Islet precursor cell (in vitro differentiated cells): ENCODE results near the gene DOCK10.
A peak's percentile ranks its signal among the peaks of the same experiment; 100 is the strongest.

Source experiments
- DNase-seq: peaks from one replicate; pipeline ENCODE4 v3.0.0-alpha.2; 2018

DOCK10 gene

DNA sequence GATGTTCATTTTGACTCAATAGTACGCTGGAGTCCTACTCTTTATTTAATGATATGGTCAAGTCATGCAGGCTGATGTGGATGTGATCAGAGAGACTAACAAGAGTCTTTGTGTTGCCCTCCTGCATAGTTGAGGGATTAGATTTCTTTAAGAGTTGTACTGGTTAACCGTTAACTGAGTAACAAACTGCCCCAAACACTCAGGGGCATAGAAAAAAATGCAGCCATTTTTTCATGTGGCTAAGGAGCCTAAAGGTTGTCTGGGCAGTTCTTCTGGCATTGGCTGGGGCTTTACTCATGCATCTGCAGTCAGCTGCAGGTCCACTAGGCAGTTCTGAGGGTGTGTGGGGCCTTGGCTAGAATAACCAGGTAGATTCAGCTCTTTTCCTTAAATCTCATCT is 32.5 kb downstream of the DOCK10 start:
- peak; percentile 68 for DNase-seq

DNA sequence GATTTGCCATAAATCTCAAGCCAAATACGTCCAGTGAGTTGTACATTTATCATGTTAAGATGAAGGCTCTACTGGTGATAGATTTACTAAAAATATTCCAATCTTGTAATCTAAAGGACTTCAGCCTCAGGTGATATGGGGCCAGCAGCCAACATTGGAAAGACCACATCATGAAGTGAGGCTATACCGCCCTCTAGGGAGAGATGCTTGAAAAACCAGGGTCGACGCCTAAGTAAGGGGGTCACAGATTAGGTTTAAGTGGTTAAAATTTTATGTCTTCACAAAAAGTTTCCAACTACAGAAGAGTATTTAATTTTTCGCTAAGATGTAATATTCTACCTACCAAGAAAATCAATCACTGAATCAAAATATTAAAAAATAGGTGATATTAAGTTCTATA is 33.3 kb downstream of the DOCK10 start:
- no peak for DNase-seq

DNA sequence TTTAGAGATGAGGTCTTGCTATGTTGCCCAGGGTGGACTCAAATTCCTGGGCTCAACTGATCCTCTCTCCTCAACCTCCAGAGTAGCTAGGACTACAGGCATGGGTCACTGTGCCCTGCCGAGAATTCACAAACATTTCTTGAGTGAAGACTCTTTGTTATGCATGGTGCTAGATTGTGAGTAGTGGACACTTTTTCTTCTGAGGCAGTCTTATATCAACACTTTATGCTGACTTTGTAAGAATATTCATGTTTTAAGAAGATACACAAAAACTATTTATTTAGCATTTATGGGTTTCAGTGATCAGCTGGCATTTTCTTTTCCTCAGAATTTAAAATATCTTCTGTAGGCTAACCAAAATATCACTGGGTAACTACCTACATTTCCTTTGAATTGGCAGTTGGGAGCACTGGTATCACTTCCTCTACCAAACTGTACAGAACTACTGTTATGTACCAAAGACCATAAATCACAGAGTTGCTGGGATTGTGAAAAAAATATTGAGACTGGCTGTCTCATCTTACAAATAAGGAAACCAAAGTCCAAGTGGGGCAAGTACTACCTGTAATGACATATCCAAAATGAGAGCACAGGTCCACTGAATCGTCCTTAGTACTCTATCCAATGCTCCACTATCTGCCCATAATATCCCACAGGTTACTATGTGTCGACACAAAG is 34.0 kb downstream of the DOCK10 start:
- DNase-seq, result no peak

DNA sequence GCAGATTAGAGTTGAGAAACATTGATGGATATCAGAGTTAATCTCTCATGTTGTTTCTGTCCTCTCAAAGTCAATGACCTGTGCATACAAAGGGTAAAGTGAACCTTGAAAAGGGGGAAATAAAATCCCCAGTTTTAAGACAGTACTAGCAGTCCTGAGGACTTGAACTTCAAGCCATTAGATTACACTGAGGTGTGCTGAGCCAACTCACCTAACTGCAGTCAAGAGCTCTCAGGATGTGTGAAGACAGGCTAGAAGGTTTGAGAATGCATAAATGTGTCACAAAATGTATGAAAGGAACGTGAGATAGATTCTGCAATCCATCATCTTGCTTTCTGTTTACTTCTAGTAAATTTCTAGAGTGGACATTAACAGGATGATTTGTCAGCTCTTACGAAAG is 35.5 kb downstream of the DOCK10 start:
- no peak for DNase-seq

DNA sequence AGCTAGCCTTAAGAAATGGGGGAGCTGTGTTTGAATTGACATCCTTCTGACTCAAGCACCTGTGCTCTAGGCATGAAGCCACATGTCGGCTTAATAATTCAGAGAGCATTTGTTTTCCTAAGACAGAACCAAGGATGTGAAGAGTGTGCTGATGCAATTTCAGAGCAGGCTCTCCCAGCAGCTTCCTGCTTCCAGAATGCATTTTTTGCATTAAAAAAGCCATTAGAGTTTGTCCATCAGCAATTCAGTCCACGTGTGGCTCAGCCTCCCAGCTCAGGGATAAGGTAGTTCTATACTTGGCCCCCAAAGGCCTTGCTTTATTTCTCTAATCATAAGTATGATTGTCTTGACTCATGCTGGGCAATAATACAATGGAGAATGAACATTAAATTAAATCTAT is 37.7 kb downstream of the DOCK10 start:
- no peak for DNase-seq

DNA sequence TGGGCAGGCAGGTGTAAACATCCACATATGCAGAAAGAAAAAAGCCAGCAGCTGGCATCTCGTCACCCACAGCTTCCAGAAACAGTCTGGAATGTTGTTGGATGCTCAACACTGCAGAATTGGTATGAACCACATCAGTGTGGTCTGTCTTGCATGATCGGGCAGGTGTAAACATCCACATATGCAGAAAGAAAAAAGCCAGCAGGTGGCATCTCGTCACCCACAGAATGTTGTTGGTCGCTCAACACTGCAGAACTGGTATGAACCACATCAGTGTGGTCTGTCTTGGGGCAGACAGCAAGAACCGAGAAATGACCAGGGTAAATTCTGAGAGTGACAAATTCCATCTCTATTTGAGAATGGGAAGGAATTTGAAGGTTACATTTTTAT is 39.6 kb downstream of the DOCK10 start:
- no peak for DNase-seq

DNA sequence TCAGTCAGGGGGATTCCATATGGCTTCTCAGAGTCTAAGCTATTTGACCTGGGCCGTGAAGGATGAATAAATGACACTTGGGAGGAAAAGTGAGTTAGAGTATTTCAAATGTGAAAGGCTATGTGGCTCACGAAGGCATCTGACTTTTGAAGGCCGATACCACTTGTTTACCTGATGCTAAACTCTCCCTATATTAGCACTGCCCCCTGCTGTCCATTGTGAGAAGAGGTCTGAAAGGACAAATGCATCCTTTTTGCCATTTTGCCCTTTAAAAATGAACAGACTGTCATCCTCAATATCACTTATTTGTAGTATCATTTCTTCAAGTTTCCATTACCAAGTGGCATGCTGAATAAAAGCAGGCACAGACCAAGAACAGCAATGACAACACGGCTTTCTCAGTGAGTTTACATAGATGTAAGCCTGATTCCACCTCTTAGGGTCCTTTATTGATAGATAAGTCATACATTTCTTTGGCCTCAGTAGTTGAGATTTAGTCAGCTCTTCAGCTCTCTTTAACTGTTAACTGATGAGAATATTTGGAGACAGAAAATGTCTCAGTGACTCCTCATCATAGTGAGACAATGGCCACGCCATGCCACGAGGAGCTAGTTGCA is 40.1 kb downstream of the DOCK10 start:
- DNase-seq, result no peak

DNA sequence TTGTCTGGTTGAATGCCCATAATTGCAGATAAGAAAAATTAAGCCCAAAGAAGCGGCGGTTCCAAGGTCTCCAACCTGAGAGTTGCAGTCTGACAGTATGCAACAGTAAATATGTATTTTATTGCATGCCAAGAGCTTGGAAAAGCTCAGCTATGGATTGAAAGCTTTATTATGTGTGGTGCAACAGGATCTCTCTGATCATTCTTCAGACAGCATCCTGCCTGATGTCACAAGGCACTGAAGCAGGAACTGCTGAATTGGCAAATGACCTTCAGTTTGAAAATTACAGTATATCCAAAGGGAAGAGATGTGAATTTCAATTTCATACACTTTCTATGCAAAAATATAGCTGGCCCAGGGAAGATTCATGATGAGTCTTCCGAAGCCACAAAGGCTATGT is 42.5 kb downstream of the DOCK10 start:
- DNase-seq, result no peak

DNA sequence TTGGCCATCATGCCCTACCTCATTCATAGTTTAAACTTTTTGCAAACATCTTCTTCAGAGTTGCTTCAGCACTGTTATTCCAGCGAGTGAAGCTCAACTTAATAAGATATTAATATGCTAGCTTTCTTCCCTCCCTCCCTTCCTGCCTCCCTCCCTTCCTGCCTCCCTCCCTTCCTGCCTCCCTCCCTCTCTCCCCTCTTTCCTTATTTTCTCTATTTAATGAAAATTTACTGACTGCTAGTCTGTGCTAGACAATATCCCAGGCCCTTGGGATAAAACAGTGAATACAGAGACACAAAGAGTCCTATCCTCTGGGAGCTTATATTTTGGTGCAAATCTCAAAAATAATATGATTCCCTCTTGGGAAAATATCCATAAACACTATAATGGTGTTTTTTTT is 42.9 kb downstream of the DOCK10 start:
- no peak for DNase-seq

DNA sequence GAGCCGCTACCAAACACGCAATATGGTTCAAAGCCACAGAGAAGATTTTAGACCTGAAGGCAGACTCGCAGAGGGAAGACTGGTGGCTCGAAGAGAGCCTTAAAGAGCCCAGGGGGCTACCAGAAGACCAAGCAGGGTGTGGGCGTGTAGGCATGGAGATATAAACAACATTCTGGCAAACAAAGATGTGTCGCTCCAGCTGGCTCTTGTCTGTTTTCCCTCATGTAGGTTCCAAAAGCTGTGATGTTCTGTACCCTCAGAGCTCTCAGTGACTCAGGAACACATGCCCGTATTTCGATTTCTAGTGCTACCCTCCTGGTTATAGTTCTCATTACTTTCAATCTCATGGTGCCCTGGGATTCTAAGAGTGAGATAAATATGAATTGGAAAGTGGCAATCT is 44.5 kb downstream of the DOCK10 start:
- no peak for DNase-seq

DNA sequence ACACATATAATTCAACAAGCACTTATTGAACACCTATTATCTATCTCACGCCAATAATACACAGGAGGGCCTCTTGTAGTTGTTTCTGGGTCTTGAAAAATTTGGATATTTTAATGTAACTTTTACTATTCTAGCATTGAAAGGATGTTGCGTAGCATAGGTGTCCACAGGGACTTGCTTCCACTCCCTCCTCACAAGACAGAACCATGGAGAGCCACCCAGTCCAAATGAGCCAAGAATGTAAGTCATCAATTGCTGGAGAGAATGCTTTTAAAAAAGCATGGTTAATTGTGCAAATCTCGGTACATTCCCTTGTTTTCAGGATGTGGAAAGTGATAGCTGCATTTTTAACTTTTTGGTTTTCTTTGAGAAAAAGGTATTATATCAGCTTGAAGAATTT is 46.8 kb downstream of the DOCK10 start:
- DNase-seq, result no peak

DNA sequence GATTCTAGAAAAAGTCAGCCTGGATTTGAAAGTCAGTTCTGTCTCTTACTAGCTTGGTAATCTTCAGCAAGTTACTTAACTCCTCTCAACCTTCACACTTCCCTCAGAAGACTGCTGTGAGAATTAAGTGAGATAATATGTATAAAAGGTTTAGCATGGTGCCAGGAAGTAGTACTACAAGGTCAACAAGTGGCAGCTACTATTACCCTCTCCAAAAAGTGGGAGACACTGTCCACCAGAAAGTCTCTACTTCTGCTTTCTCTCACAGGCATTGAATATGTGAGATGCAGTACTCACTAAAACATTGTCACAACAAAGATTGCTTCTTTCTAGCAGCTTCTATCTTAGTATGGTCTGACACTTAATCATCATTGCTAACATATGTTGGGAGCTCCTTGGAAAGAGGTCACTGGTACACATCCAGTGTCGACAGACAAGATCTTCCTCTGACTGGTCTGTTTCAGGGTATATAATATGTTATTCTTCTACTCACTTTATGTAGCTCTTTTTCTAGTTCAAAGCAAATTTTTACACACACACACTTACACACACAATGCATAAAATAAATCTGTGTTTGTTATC is 47.9 kb downstream of the DOCK10 start:
- no peak for DNase-seq

DNA sequence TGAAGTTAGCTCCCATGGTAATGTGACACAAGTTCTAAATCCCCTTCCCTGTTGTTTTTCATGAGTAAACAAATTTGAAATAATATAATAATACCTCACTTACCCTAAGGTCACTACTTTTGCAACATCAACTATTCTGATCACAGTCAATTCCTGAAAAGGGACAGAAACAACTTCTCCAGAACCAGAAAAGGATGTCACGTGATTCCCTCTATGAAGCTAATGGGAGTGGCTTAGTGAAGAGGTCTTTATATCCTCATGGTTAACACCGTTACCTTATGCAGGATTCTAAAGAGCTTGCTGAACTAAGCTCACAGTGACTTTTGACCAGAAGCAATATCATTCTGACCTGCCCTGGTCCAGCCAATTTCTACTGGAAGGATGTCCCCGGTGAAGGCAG is 51.6 kb downstream of the DOCK10 start:
- no peak for DNase-seq

DNA sequence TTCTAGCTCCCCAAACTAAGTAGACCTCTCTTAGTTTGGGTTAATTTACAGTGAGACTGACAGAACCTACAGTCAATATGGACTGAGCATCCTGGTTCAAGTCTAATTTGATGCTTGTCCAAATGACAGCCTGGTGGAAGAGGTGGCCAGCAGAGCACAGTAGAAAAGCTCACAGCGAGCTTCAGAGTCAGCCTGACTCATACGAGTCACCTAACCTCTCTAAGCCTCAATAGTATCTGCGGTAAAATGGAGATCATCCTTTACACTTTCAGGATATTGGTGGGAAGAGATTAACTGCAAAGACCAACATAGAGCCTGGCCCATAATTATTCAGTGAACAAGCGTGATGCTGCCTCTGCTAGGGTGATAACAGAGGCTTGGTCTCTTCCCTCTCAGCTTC is 54.5 kb downstream of the DOCK10 start:
- no peak for DNase-seq

DNA sequence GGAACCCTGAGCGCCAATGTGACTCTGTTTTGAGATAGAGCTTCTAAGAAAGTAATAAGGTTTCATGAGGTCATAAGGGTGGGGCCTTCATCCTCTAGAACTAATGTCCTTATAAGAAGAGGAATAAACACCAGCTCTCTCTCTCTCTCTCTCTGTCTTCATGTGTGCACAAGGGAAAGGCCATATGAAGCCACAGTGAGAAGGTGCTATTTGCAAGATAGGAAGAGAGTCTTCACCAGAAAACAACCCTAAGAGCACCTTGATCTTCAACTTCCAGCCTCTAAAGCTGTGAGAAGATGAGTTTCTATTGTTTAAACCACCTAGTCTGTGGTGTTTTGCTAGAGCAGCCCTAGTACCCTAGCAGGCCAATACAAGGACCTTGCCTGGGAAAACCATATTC is 55.8 kb downstream of the DOCK10 start:
- no peak for DNase-seq

DNA sequence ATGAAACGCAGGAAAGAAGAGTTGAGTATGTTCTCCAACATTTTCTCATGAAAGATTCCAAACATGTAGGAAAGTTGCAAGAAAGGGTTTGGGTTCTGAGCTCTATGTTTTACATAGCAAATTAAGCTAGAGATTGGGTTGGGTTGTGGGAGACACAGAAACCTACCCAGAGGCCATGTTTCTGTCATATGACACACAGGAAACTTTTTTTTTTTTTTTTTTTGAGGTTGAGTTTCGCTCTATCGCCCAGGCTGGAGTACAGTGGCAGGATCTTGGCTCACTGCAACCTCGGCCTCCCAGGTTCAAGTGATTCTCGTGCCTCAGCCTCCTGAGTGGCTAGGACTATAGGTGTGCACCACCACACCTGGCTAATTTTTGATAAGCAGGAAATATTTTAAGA is 57.6 kb downstream of the DOCK10 start:
- DNase-seq, result no peak

DNA sequence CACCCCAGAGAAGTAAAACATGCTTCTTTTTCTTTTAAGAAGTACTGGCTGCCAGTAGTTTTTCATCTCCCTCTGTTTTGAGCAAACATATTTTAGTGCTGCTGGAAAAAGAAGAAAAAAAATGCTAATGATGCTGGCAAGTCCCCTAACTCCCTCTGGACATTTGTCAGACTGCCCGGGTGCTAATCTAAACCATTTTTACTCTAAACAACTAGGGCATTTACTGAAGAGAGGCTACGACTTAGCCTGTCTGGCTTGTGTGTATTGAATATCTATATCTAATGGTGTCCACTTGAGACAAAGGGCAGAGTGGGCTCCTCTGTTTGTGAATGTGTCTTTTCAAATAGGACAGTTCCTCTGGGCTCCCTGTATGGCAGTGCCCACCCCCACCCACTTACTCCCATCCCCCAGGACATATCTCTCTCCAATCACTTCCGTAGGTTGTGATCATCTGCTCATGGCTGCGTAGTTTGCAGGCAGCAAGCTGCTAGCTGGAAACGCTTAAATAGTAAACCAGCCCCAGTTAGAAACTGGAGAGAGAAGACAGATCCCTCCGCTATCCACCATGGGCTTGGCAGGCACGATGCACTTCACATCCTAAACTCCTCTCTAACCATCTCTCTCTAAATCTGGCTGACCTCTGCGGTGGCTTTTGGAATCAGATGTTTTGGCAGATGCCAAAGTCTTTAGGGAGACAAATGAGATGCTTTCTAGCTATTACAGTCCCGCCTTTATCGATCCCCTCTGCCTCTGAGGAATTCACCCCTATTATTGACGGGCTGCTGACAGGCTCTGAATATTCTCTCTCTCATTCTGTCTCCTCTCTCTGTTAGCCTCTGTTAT is 58.3 kb downstream of the DOCK10 start:
- no peak for DNase-seq

DNA sequence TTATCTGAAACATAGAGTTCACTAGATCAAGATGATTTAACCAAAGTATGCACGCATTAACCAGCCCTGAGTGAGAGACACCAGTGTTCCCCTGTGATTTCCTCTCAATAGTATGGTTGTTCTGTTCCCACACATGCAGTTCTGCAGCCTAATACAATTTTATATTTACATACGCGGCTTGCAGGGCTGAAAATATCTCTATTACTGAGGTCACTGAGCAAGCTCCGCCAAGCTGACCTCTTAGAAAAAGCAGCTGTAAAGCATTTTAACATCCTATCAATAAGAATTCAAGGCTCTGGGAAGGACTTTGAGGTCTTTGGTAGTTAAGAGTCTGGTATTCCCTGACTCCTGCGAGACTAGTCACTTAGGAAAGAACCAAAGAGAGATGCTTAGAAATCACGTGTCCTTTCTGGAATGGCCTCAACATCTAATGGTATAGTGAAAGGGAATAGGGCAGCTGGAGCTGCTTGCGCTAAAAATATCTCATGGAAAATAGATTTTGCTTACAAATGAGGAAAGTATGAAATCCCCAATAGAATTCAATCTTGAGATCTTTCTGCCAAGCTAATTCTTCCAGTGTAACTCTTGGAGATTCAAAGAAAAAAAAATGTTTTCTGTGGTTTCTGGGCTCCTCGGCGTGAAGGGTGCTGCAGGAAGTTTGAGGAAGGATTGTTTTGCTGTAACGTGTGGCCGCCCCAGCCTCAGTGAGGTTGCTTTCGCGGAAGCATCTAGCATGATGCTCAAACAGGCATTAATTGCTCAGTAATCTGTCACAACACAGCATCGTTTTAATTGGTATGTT is 59.2 kb downstream of the DOCK10 start:
- no peak for DNase-seq

DNA sequence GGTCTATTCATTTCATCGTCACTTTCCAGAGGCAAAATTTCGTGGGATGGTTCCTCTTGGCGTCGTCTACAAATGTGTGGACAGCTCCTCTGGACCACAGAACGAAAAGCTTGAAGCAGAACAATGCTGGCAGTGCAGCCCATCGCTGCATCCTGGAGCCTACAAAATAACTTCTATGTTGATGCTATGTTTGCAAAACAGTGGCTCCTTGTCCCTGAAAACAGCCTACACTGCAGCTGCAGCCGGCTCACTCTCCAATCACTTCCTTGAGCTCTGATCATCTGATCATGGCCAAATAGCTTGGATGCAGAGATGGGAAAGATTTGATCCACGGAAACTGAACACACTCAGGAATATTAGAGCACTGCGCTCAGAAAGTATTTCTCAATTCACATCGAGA is 60.0 kb downstream of the DOCK10 start:
- no peak for DNase-seq

DNA sequence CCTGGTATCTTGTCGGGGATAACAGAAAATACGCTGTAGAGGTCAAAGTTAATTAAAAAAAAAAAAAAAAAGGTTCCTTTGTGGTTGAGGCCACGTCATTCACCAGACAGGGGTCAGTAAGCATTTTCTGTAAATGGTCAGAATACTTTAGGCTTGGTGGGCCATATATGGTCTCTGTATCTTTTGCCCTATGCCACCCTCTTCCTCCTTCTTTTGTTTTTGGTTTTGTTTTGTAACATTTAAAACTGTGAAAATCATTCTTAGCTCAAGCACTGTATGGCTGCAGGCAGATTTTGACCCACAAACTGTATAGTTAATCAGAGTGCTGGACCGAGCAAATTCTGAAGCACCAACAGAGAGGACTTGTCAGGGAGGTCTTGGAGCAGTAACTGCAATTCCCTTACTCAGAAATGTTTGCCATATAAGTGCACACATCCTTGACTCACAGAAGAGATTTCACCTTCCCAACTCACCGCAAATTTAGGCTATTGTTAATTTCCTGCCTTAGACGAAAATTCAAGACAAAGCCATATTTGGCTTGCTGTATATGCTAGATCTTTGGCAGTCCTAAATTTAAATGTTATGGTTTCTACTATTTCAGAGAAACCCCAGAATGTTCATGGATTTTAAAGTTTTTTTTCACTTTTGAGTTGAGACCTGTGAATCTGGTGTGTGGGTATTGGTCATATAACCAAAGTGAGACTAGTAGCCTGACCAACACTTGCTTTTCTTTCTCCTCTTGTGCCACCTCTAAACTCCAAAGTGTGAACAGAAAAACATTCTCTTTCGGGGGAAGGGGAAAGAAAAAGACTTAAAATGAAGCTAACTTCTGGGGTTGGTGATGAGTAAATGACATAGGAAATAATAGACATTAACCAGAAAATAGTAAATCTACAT is 65.4 kb downstream of the DOCK10 start:
- no peak for DNase-seq

DNA sequence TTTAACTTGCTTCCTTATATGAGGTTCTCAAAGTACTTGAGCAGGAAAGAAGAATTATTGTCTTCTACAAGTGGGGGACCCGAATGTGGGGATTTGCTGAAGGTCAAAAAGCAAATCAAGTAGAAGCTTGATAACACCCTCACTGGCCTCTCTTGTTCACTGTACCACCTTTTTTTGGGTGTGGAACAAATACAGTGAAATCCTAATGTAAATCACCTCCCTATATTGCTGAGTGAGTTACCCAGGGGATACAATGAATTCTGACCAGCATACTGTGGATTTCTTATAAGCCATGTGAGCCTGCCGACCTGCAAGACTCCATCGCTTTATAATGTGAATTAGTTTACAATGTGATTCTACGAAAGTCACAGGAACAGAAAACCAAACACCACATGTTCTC is 66.5 kb downstream of the DOCK10 start:
- DNase-seq, result no peak
